GM12891 (cell line): ENCODE measurements around the gene FAM117A.

Experiments used
- DNase-seq: peaks from one replicate; pipeline ENCODE4 v3.0.0; 2011; ENCODE audit warnings: low spot score; ENCODE audit not compliant: insufficient read length
- FAIRE-seq: peaks from 2 replicates; lab custom pipeline; 2011; peaks lifted over from hg19 to GRCh38; lab: Jason Lieb, UNC
- PAX5 ChIP-seq: IDR thresholded peaks from 2 replicates; pipeline ENCODE4 v1.6.1; 2011; ENCODE audit warnings: low read length, moderate library complexity, mild to moderate bottlenecking; ENCODE audit not compliant: insufficient read depth, severe bottlenecking
- POLR2A ChIP-seq: IDR thresholded peaks from 2 replicates; pipeline ENCODE4 v1.6.1; 2011; ENCODE audit warnings: low read depth, low read length, control low read depth
- POLR2AphosphoS5 ChIP-seq: IDR thresholded peaks from 2 replicates; pipeline ENCODE4 v1.6.1; 2011; ENCODE audit warnings: low read depth, low read length, control low read depth
- POU2F2 ChIP-seq: IDR thresholded peaks from 2 replicates; pipeline ENCODE4 v1.6.1; 2011; ENCODE audit warnings: low read depth, mild to moderate bottlenecking, control low read depth, low read length, moderate library complexity
- SPI1 ChIP-seq: IDR thresholded peaks from 2 replicates; pipeline ENCODE4 v1.6.1; 2011; ENCODE audit warnings: low read depth, low read length, control low read depth
- TAF1 ChIP-seq: IDR thresholded peaks from 2 replicates; pipeline ENCODE4 v1.6.1; 2011; ENCODE audit warnings: low read depth, low read length, control low read depth

FAM117A gene

GRCh38 chr17:49667854-49668253, 96.1 kb downstream of the FAM117A start:
- DNase-seq: no peak
- TF ChIP-seq PAX5 (no peak), POLR2A (no peak), TAF1 (no peak), POU2F2 (no peak), POLR2AphosphoS5 (no peak), SPI1 (no peak)
- FAIRE-seq: peak; percentile 9

GRCh38 chr17:49664706-49665211, 99.2 kb downstream of the FAM117A start:
- no peak for TF ChIP-seq POLR2A
- TF ChIP-seq PAX5: no peak
- TF ChIP-seq POU2F2: no peak
- TF ChIP-seq TAF1: no peak
- TF ChIP-seq SPI1: no peak
- no peak for TF ChIP-seq POLR2AphosphoS5
- no peak for FAIRE-seq
- DNase-seq: no peak
